ENCODE measurements around the gene LYVE1.

Gene LYVE1

DNA sequence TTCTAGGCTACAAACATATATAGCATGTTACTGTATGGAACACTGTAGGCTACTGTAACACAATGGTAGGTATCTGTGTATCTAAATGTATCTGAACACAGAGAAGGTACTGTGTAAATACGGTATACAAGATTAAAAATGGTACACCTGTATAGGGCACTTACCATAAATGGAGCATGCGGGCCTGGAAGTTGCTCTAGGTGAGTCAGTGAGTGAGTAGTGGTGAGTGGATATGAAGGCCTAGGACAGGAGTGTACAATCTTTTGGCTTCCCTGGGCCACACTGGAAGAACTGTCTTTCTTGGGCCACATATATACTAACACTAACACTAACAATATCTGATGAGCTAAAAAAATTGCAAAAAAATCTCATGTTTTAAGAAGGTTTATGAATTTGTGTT lies 48.8 kb downstream of the LYVE1 start:
- no peak for DNase-seq

DNA sequence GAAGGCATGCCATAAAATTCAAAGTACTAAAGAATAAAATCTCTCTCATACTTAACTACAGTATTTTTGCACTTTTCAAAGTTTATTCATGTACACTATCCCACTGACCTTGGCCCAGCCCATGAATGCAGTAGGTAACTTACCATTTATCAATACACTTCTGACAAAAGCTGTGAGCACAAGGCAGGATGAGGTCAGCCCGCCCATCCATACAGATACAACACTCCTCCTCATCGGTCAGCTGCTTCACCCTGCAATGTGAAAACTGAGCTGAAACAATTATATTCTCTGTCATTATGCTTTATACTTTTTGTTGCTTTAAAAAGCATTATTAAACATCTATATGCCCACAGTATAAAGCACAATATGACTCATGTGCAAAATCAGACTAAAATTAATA lies 49.6 kb downstream of the LYVE1 start:
- no peak for DNase-seq

DNA sequence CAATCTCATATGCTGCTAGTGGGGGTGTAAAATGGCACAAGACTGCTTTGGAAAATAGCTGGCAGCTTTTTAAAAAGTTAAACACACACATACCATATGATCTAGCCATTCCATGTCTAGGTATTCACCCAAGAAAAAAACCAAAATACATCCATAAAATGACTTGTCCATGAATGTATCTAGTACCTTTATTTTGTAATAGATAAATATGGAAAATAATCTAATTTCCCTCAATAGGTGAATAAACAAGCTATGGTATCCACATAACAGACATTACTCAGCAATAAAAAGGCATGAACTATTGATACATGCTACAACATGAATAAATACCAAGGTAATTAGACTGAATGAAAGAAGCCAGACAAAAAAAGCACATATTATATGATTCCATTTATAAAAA lies 50.3 kb downstream of the LYVE1 start:
- DNase-seq, result no peak

DNA sequence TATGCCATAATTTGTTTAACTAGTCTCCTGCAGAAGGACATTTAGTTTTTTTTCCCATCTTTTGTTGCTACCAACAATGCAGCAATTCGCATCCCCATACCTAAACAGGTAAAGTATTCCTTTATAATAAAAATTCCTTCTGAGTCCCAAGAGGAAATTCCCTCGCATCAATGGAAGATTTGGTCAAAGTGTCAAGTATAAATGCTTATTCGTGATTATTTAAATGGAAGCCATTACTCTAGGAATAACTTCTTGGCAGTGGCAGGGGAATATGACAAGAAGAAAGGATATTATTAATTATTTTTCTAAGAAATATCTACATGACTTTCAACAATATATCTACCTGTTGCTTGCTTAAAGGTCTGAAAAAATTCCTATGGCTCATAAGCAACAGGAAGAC lies 53.0 kb downstream of the LYVE1 start:
- no peak for DNase-seq

DNA sequence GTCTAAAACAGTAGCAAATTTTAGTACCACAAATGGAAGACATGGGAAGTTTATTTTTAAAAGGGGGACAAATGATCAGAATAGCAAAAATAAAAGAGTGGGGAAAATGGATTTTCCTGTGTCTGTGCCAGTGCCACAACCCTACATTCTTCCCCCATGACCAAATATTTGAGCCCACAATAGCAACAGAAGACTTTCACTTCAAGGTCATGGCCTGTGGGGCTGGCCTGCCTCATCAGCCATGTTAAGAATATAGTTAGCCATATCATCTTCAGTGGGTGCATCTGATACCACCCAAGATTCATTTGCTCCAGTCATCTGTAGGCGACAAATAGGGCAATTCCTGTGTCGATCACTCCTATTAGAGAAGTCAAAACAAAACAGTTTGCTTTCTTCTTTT lies 53.8 kb downstream of the LYVE1 start:
- DNase-seq, result no peak

DNA sequence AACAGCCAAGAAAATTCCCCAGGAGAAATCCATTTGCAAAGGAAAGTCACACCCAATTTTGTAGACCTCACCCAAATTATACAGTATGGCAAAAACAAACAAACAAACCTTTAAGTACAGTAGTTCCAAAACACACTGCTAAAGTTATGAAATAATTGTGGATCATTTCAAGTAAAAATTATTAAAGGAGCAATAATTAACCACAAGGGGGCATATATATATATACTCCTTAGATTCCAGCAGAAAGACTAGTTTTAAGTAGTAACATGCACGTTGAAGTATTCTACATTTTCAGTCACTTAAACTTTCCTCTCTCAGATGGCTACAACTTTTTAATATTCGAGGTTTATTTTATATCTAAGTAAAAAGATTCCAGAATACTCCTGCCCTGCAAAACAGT lies 54.3 kb downstream of the LYVE1 start:
- DNase-seq, result no peak

DNA sequence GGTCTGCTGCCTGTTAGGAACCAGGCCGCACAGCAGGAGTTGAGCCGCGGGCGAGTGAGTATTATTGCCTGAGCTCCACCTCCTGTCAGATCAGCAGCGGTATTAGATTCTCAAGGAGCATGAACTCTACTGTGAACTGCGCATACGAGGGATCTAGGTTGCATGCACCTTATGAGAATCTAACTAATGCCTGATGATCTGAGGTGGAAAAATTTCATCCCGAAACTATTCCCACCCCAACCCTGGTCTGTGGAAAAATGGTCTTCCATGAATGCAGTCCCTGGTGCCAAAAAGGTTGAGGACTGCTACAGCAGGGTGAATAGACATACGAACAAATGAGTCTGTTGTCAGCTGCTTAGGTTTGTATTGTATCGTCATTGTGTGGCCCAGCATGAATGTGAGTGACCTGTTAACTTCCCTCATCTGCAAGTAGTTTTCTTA lies 57.3 kb downstream of the LYVE1 start:
- DNase-seq, result no peak

Measured in NCI-H1417 (cell line).